CD4-positive, alpha-beta T cell treated with Interleukin-6 at 100 ng/mL for 8 hours (primary cell): ENCODE measurements around the gene PRCP.

ENCODE experiments used
- DNase-seq: peaks from one replicate; pipeline ENCODE4 v3.0.0-alpha.2; 2020; ENCODE audit warnings: mixed read lengths, low spot score

PRCP gene

GRCh38 chr11:82786001-82786400 is 114.2 kb downstream of the PRCP start:
- no peak for DNase-seq

GRCh38 chr11:82782825-82783374 is 117.3 kb downstream of the PRCP start:
- DNase-seq, result no peak

GRCh38 chr11:82778776-82779175 is 121.5 kb downstream of the PRCP start:
- DNase-seq, result no peak

- DNase-seq, result no peak
Measured at GRCh38 chr11:82776377-82776776, 123.9 kb downstream of the PRCP start.

GRCh38 chr11:82775736-82776346 is 124.4 kb downstream of the PRCP start:
- peak; percentile 13 for DNase-seq

GRCh38 chr11:82775218-82775617 is 125.0 kb downstream of the PRCP start:
- DNase-seq, result no peak
